ENCODE results near the gene TMEM150C.

DNA sequence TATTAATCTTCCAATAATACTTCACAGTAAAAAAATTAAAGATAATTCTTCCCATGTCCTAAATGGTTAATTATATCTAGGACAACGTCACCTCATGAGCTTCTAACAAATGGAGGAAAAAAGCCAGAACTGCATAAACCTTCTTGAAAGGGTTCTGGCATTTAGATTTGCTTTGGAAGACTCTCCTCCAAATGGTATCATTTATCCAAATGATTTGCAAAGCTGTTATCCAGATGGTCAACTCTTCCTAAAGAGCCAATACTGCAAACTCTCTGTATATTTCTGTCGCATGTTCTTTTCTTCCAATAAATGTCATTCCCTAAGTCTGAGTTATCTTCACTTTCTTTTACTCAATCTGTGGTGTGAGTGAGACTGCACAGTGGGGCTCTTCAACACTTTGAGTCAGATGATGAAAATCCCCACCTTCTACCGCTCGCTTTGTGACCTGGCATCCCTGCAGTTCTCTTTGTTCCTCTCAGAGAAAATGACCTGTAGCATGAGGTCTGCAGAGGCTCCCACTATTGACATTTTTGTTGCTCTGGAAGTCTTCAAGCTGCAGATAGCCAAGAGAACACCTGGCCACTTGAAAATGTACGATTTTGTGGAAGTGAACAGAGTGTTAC lies 52.9 kb downstream of the TMEM150C start:
- no peak for TF ChIP-seq POLR2A (IDR thresholded peaks at IDR 0.05; ENCODE audit: low read depth, low read length)
- no peak for TF ChIP-seq POLR2AphosphoS5 (IDR thresholded peaks at IDR 0.05; ENCODE audit: low read depth, low read length)
